SH-SY5Y (cell line): ENCODE measurements around the gene CHRND.

Experiments used
- GATA2 ChIP-seq: IDR thresholded peaks from 2 replicates; pipeline ENCODE4 v1.6.1; 2011; ENCODE audit warnings: mild to moderate bottlenecking, low read depth, low read length
- GATA3 ChIP-seq: IDR thresholded peaks from 2 replicates; pipeline ENCODE4 v1.6.1; 2011; ENCODE audit warnings: low read depth, mild to moderate bottlenecking, low read length, moderate library complexity

GRCh38 chr2:232541961-232542714, 16.2 kb downstream of the CHRND start:
- TF ChIP-seq GATA2 (no peak), GATA3 (no peak)
